GM12892 (cell line): ENCODE results near the gene CCDC190.

Experiments
- POLR2A ChIP-seq: IDR thresholded peaks from 2 replicates; pipeline ENCODE4 v1.6.1; 2011; ENCODE audit warnings: low read depth, low read length, control low read depth
- POLR2AphosphoS5 ChIP-seq: IDR thresholded peaks from 2 replicates; pipeline ENCODE4 v1.6.1; 2011; ENCODE audit warnings: low read depth, low read length, control low read depth
- TAF1 ChIP-seq: IDR thresholded peaks from 2 replicates; pipeline ENCODE4 v1.6.1; 2011; ENCODE audit warnings: low read depth, mild to moderate bottlenecking, control low read depth, low read length, borderline replicate concordance

- TF ChIP-seq POLR2AphosphoS5 (no peak), POLR2A (no peak), TAF1 (no peak)
These were observed 43.0 kb upstream of the CCDC190 start for GRCh38 chr1:162904023-162904422.
